HG03097 (cell line): ENCODE measurements around the gene HPS1.

ENCODE experiments used
- ATAC-seq: cut with Tn5 transposase; IDR thresholded peaks from one replicate; pipeline ENCODE4 v1.9.1; 2021; ENCODE audit not compliant: unreplicated experiment, low FRiP score

The HPS1 gene

DNA sequence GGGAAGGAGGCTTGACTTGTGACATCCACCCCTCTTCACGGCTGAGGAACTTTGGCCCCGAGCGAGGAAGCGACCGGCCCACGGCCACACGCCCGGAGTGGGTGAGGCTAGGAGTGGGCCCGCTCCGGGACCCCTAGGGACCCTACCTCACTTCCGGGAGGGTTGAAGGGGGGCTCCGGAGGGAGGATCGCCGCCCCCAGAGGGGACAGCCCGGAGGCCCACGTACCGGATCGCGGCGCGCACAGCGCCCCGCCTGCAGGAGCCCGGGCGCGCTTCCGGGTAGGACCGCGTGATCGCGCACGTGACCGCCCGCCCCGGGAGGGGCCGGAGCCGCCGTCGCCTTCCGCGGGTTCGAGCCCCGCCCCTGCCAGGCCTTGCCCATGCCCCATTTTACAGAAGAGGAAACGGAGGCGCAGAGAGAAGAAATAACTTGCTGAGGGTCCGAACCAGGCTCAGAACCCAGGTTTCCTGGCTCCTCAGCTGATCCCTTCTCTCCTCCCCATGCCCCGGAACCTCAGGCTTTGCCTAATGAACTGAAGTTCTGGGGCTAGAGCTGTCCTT lies at the start of gene HPS1:
HPS1 (minus strand) TSS at position 275 of the 561 bp plus-strand sequence. CDS start 3,695 bp downstream, outside the sequence.
- peak; percentile 81 for ATAC-seq

DNA sequence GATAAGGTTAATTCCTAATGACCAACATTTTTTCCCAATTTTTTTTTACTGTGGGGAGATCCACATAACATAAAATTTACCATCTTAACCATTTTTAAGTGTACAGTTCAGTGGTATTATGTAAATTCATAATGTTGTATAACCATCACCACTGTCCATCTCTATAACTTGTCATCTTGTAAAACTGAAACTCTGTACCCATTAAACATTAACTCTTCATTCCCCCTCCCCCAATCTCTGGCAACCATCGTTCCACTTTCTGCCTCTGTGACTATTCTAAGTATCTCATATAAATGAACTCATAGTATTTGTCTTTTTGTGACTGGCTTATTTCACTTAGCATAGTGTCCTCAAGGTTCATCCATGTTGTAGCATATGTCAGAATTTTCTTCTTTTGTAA lies 46.0 kb upstream of the HPS1 start:
- peak; percentile 67 for ATAC-seq

DNA sequence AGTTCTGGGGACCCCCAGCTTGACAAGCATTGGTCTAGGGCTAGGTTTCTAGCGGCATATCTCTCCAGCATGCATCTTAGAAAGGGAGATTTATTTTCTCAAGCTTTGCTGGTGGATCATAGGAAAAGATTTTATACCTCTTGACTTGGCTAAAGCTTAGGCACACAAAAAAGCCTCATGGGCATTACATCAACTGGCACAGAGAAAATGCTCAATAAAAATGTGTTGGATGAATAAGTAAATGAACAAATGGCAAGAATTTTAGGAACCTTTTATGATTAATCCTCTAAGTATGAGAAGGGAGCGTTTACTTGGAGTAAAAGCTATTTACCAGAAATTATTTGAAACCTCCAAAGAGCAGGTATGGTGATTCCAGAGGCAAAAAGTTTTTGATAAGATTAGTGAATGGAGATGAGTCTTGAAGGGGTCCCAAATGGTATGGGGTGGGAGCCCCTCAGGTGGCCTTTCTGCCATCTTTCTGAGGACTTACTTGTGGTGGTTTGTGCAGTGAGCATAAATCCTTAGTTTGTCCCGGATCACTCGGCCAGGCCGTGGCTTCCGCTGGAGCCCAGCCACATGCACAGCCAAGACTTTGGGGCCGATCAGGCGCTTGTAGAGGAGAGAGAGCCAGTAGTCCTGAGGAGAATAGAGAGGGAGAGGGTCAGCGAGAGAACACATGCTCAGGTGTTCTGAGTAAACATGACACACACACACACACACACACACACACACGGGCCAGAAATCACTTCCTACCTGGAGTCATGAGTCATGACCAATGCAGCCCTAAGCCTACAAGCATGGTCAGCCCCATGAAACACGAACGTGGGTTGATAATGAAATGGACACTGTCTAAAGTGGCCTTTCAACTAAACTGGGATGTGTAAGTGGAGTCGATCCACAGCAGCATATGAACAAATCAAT lies 43.1 kb upstream of the HPS1 start:
- ATAC-seq, result no peak

DNA sequence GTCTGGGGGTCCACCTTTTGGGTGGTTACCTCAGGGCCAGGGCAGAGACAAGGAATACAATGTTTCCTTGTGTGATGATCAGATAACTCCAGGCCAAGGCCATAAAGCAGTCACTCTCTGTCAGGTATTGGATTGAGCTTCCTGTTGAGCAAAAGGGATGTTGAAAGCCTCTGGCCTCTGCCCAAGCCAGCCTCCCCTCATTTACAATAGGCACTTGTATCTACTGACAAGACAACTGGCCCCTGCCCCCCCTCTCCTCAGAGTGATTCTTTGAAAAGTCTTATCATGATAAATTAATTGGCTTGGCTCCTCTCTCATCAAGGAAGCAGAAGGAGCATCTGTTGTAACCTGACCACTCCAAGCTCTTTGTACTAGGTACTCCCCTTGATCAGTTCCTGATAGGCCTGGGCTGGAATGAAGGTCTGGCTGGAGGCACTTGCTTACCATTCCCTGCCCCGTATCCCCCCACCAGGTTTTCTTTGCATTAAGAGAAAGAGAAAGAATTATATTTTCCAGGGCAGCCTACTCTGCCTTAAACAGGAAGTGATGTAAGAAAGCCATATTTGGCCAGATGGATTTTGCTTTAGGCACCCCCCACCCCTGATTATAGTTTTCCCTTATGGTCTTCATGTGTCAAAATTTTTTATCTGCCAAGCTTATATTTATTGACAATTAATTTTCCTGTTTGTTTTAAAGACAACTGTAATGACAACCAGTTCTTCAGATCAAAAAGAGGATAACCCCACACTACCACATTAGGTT lies 42.1 kb upstream of the HPS1 start:
- ATAC-seq, result no peak

DNA sequence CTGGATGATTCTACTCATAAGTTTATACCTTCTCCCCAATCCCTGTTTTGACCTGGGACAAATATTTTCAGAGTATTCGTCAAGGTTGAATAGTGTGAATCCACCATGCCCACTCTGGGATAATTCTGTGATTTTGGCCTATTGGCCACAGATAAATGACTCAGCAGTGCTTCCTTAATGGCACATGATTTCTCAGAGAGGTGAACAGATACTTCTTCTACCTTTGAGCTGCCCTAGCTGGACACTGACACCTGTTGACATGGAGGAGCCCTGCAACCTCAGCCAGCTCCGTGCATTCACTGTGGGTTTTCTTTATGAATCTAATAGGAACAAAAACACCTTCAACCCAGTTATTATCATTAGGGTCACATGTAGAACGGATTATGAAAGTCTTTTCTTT lies 40.9 kb upstream of the HPS1 start:
- no peak for ATAC-seq

DNA sequence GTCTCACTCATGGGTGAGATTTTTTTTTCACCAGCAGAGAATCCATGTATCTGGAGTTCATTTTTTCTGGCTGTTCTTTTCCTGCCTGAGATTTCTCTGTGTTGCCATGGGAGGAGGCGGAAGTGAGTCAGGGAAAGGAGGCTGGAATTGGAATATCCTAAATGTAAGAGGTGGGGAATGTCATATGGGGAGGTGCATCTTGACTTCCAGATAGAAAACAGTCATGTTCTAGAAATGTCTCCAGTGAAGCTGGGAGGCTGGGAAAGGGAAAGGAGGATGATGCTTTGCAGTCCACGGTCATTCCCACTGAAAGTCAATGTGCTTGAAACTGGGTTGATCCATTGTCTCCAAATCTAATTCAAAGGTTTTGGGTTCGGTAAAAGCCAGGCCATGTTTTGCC lies 39.7 kb upstream of the HPS1 start:
- no peak for ATAC-seq

DNA sequence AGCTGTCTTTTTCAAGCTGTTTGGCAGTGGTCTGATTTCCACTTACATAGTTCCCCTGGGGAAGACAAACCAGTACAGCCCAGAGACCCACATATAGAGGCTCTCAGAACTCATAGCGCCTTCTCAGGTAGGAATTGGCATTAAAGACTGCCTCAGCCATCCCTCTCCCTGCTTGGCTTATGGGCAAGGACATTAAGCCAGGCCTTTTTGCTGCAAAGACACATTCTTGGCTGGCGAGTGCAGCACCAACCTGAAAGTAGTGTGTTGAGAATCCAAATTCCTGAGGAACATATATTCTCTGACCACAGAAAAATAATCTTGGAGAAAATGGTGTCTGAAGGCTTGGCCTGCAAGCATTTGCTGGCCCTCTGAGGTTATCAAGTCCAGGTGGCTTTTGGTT lies 39.2 kb upstream of the HPS1 start:
- ATAC-seq, result no peak

DNA sequence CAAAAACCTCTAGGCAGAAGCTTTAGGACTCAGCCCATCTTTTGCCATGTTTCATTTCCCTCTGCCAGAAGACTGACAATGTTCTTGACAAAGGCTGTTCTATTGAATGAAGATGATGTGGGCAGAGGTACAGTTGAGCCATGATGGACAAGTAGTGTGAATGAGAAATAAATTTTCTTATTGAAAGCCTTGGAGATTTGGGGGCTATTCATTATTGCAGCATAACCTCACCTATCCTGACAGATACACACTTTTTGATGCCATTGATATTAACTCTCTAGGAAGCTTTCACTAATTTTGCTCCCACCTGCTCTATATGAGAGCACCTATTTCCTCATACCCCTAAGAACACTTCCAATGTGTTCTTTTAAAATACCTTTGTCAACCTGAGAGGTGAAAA lies 36.9 kb upstream of the HPS1 start:
- no peak for ATAC-seq

DNA sequence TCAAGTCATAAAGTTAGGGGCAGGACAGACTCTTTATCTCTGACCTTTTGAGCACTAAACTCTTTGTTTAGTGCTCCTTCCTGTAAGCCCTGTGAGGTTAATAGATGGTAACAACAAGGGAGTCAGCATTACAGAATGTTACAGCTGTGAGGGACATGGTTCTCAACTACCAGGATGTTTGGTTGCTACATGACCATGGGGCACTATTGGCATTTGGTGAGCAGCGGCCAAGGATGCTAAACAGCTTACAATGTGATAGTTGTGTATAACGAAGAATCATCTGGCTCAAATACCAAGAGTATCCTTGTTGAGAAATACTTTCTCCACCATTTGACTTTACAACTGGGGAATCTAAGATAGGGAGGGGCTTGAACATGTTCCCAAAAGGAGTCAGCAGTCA lies 35.4 kb upstream of the HPS1 start:
- no peak for ATAC-seq

DNA sequence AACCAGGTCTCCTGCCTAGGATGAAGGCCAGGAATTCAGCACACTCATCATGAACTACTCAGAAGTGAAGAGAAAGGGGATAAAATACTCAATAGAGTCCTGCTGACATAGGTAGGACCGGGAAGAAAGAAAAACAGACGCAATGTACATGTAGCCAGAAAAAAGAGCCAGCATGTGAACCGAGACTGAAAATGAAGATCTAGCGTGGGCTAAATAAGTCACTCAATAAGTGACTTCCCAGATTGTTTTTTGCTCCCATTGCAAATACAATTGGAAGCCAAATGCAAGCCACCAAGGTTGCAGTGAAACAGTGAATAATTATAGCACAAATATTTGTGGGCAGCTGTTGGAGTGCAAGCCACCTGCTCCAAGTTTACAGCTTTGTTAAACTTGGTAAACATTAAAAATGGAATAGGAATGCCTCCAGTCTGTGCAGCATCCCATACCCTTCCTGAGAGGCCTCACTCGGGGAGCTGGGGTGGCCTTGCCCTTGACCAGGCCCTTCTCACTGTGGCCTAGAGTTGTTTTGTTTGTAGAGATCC lies 34.7 kb upstream of the HPS1 start:
- ATAC-seq, result no peak

DNA sequence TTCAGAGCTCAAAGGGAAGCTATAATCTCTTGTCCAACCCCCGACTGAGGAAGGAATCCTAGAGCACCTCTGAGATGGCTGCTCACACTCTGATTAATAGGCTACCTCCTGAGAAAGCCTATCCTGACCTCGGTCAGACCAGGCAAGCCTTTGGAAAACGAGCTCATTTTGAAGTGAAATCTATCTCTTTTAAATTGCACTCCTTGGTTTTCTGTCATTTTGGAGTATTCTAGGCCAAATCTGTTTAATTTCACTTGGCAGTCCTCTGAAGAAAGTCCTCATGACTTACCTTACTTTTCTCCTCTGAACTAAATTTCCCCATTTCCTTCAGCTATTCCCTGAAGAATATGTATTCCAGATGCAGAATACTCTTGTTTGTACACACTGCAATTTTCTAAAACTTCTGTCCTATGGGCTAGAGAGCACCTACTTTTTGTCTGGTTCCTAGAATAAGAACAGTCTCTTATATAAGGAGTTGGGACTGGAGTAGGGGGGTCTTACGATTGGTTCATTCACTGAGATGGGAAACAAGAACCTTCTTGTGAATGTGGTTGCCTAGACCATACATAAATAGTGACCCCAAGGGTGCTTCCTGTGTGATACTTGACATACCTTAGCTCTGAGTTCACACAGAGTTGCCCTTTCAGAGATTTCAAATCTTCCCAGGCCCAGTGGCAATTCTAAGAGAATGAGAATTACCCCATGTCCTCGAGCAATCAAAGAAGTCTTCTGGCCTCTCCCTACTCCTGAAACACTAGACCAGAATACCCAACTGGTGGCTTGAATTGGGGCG lies 31.9 kb upstream of the HPS1 start:
- ATAC-seq, result no peak

DNA sequence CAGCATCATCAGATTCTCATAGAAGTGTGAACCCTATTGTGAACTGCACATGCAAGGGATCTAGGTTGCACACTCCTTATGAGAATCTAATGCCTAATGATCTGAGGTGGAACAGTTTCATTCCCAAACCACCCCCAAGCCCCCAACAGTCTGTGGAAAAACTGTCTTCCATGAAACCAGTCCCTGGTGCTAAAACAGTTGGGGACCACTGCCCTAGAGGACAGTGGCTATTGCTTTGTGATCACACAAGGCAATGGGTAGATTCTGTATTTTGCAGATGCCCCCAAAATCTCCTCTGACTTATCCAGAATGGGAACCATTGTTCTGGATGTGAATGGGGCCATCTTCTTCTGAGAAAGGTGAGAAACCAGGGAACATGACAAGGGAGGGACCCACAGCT lies 31.1 kb upstream of the HPS1 start:
- ATAC-seq, result no peak

DNA sequence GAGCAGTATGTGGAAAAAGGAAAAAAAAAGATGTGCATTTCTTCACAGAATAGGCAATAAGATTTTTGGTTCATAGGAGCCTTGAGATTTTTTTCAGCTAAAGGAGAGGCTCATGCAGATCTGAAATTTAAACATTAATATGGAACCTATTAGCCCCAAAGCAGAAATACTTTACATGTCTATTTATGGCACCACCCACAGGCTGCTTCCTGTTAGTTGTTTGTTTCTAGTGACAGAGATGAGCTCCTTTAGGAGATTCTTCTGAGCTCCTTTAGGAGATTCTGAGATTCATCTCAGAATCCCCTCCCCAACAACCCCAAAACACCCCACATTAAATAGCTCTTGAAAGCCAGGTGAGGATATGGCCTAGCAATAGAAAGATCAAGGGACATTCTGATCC lies 27.9 kb upstream of the HPS1 start:
- ATAC-seq, result no peak

DNA sequence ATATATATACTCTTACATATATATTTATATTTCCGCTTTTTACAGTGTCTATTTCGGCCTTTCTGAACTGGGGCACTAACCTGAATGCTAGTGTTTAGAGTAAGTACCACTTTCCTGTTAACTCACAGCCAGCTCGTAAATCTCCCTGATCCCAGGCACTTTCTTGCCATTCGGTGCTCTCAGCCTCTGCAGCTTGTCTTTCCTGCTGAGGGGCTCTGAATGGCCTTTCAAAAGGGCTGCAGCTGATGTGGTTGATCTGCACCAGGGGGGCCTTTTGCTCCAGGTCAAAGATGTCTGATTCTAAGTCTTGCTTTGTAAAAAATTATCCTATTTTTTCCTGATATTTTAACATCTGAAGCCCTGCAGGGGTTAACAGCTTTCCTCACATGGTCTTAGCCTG lies 25.5 kb upstream of the HPS1 start:
- no peak for ATAC-seq

DNA sequence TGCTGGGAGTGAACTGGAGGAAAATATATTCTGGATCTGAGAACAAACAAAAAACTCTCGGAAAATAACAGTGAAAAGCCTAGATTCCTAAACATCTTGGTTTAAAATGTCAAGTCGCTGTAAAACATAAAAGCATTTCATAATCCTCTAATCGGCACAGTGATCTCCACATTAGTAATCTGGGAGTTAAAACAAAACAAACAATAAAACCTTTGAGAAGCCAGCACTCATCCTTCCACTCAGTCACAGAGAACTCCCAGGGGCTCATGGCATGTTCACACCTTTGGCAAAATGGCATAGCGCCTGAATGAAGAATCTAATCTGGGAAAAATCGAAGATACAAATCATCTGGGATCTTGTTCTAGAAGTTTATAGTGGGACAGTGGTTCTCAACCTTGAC lies 24.1 kb upstream of the HPS1 start:
- ATAC-seq, result no peak

DNA sequence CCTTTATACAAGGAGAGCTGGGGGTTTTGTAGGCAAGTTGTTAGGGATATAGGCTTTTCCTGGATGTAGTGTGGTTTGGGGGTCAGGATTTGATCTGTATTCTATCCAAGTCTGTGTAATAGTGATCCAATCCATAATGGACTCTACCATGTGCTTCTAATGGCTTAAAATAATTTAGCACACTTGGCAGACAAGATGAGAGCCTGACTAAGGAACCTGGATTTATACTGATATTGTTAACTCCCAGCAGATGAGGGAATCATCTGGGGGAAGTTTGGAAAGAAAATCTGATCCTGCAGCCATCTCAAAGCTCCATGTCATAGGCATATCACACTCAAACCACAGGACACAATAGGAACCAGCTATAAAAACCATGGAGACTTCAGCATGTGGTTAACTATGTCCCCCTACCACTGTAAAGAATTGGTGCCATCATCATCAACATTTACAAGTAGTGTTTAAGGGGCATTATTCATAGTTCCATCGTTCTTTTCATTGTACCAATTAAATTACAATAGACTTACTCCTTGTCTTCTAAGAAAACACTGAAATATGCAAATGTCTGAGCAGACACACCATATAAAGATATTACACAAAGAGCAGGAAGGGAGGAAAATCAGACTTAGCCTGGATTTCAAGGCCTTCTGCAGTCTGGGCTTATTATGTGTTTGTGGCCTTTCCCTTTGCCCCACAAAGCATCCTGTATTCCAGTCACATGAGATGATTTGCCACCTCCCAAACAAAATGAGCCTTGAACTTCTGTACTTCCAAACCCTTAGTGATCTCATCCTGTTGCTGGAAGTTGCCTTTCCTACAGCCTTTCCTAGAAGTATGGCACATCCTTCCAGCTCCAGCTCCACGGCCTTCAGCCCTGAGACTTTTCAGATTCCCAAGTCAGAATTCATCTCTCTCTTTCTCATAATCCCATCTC lies 22.5 kb upstream of the HPS1 start:
- no peak for ATAC-seq

DNA sequence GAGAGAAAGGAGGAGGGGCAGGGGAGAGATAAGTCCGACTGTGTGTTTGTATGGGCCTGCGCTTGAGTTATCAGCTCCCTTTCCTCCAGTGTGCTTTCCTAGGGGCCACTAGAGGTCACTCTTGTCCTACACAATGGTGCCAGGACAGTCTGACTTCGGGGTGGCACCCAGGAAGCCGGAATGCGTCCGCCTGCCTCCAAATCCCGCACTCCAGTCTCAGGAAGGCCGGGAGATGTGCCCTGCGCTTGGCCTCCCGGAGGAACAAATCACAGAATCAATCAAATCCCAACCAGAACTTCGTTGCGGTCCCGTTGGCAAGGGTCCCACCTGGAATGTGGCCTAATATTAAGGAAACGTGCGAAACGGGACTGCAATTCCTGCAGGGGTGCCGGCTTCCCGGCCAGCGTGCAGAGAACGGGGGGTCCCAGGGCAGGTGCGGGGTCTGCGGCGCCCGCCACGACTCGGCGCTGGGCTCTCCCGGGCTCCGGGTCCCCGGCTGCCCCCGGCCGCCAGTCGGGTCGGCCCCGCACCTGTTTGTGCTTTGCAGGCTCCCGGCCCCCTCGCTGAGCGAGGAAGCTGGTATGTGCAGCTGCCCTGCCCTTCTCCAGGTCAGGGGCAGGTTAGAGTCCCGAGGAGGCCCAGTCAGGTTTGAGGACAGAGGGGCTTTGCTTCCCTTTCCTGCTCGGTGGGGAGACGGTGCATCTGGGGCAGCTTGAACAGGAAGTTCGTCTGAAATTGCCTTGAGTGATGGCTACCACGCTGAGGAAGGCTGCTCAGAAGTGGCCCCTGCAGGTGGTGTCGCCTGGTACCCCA lies 21.0 kb upstream of the HPS1 start:
- ATAC-seq, result peak; percentile 83

DNA sequence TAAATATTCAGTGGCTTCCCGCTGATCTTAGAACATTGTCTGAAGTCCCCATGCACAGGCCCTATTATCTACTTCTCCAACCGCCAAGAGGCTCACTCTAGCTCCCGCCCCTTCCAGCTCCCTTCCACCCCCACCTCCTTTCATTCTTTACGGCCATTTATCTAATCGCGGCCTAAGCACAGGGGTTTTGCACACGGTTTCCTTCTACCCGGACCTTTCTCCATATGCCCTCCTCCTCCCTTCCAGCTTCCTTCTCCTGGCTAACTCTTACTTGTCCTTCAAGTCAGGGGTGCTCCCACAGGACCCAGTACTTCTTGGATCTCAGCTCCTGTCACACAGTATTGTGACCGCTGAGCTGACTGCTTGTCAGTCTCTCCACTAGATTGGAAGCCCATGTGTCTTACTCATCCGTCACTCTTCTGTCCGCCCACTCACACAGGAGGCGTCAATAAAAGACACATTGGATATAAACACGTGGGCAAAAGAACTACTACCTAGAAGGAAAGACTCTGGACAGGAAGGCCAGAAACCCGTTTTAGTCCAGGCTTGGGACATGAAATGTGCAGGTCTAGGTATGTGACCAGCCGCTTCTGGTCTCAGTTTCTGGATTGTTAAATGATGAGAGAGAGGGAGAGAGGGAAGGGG lies 20.2 kb upstream of the HPS1 start:
- no peak for ATAC-seq
